Transverse colon (tissue), 4 donors: ENCODE measurements around the gene LSAMP. TPM values are rescaled to one million over a fixed set of nuclear protein-coding genes. Genes with fewer than 3 reads are reported as not detected.

Experiments used
- DNase-seq: peaks from one replicate; pipeline ENCODE4 v3.0.0-alpha.2; 2019
- H3K27ac ChIP-seq, 4 donors: fragments of 200-600 bp; sonication (generic); 2 replicates each; pipeline ENCODE4 v1.5.1; 2016 to 2018; ENCODE audit warnings: inconsistent platforms in 4 of 4
- H3K27me3 ChIP-seq: fragments of 200-600 bp; sonication (generic); 2 replicates; pipeline ENCODE4 v1.5.1; 2017; ENCODE audit warnings: inconsistent platforms
- H3K36me3 ChIP-seq, 4 donors: fragments of 200-600 bp; sonication (generic); 2 replicates each; pipeline ENCODE4 v1.5.1; 2017 to 2019; ENCODE audit warnings: inconsistent platforms in 4 of 4
- H3K4me1 ChIP-seq, 4 donors: fragments of 200-600 bp; sonication (generic); 2 replicates each; pipeline ENCODE4 v1.5.1; 2017 to 2020; ENCODE audit warnings: inconsistent platforms in 4 of 4
- H3K4me3 ChIP-seq, 4 donors: fragments of 200-600 bp; sonication (generic); 1 replicate in 1 of 4; 2 replicates in 3 of 4; pipeline versions ENCODE4 v1.5.1 to v1.6.1; 2017 to 2019; ENCODE audit warnings: inconsistent platforms in 4 of 4
- H3K9me3 ChIP-seq, 2 donors: fragments of 200-600 bp; sonication (generic); 2 replicates each; pipeline ENCODE4 v1.5.1; 2017 to 2019; ENCODE audit warnings: inconsistent platforms in 2 of 2
- CTCF ChIP-seq, 5 experiments: fragments of 200-600 bp in 3 of 5; fragments of 450-650 bp in 2 of 5; sonication (generic) in 3 of 5; IDR thresholded peaks; 1 replicate in 2 of 5; 2 replicates in 3 of 5; pipeline ENCODE4 v1.5.1; 2016 to 2017; ENCODE audit warnings: antibody characterized with exemption in 5 of 5, inconsistent platforms in 3 of 5, mild to moderate bottlenecking in 2 of 5, moderate library complexity in 1 of 5
- EP300 ChIP-seq: sonication (generic); formaldehyde crosslinking; IDR thresholded peaks from one replicate; pipeline ENCODE4 v1.6.1; 2017; ENCODE audit warnings: antibody characterized with exemption, low read depth
- POLR2A ChIP-seq: fragments of 450-650 bp; IDR thresholded peaks from one replicate; pipeline ENCODE4 v1.6.1; 2016; ENCODE audit warnings: antibody characterized with exemption, mild to moderate bottlenecking, moderate library complexity
- POLR2AphosphoS5 ChIP-seq, 3 donors: sonication (generic); formaldehyde crosslinking; IDR thresholded peaks; one replicate each; pipeline ENCODE4 v1.6.1; 2016; ENCODE audit warnings: antibody characterized with exemption in 3 of 3
- WGBS, 2 donors: methylation state at CpG; one replicate each; pipeline ENCODE4 v1.1.5; 2018; ENCODE audit warnings: low coverage in 1 of 2; 5-methylcytosine and 5-hydroxymethylcytosine counted together
- in situ Hi-C, 4 donors: fragments of 200-750 bp; cut with MboI; loops; one replicate each; pipeline versions ENCODE4 v1.15.0 to v1.15.1; 2017; ENCODE audit warnings: low sequenced_read_pairs in 3 of 4, low pct_ligation_motif_present in 1 of 4, low pct_unique_long_range_greater_than_20kb in 1 of 4
- intact Hi-C: fragments of 100-400 bp; cut with DNase I; formaldehyde crosslinking; loops from one replicate; pipeline ENCODE4 v1.15.1; 2023; ENCODE audit warnings: low total_unique reads
- total RNA-seq, 4 donors: library from RNA; depleted of rRNA; stranded (reverse); fragments of >200 nt; gene quantifications; one replicate each; pipeline ENCODE4 v1.1.0, GENCODE V29; 2016

The LSAMP gene
- total RNA-seq, 4 donors from 2014 or later: 3.4 to 8.2 (median 5.4) TPM

GRCh38 chr3:115975353-115975752 is 469.9 kb downstream of the LSAMP start:
- H3K9me3 ChIP-seq: no peaks in the 10 kb centered on the region
- in situ Hi-C loops: no loop called here
- TF ChIP-seq CTCF (IDR thresholded peaks at IDR 0.05): no peak
- TF ChIP-seq POLR2AphosphoS5 (IDR thresholded peaks at IDR 0.05): no peak
- TF ChIP-seq EP300: no peak
- no peak for TF ChIP-seq POLR2A
- H3K36me3 ChIP-seq: no peaks in the 10 kb centered on the region
- DNase-seq: no peak
- H3K4me3 ChIP-seq: no peak overlapping the region
- no peaks in the 10 kb centered on the region for H3K27me3 ChIP-seq
- H3K27ac ChIP-seq: no peak overlapping the region
- intact Hi-C loops: no loop called here
- WGBS, 2 donors: 41 to 60% methylated on average over 3 of the region's 3 CpGs
- no peaks in the 10 kb centered on the region for H3K4me1 ChIP-seq

- DNase-seq: no peak
- TF ChIP-seq POLR2A (no peak), CTCF (IDR thresholded peaks at IDR 0.05) (no peak), EP300 (no peak), POLR2AphosphoS5 (IDR thresholded peaks at IDR 0.05) (no peak)
- no peak overlapping the region for H3K4me3 ChIP-seq
- no peaks in the 10 kb centered on the region for H3K4me1 ChIP-seq
- no peak overlapping the region for H3K27ac ChIP-seq
- in situ Hi-C loops: no loop called here
- H3K9me3 ChIP-seq: no peaks in the 10 kb centered on the region
- intact Hi-C loops: no loop called here
- H3K36me3 ChIP-seq: no peaks in the 10 kb centered on the region
- no peaks in the 10 kb centered on the region for H3K27me3 ChIP-seq
These were observed 470.3 kb downstream of the LSAMP start for GRCh38 chr3:115974940-115975339.

- no peak overlapping the region for H3K27ac ChIP-seq
- H3K27me3 ChIP-seq: no peaks in the 10 kb centered on the region
- in situ Hi-C loops: no loop called here
These were observed 476.4 kb downstream of the LSAMP start for GRCh38 chr3:115968871-115969270.

GRCh38 chr3:115961380-115961779 is 483.9 kb downstream of the LSAMP start:
- WGBS, 2 donors: 76 to 85% methylated on average over 2 to 4 of the region's 4 CpGs
- intact Hi-C loops: no loop called here
- Histone ChIP-seq H3K36me3 (no peaks in the 10 kb centered on the region), H3K27me3 (no peaks in the 10 kb centered on the region), H3K9me3 (no peaks in the 10 kb centered on the region), H3K27ac (no peak overlapping the region), H3K4me1 (no peaks in the 10 kb centered on the region), H3K4me3 (no peak overlapping the region)
- DNase-seq: no peak
- TF ChIP-seq POLR2AphosphoS5 (IDR thresholded peaks at IDR 0.05) (no peak), CTCF (IDR thresholded peaks at IDR 0.05) (no peak), POLR2A (no peak), EP300 (no peak)
- in situ Hi-C loops: no loop called here

More at GRCh38 chr3:115968871-115969270, 476.4 kb downstream of the LSAMP start:
- Histone ChIP-seq H3K9me3 (no peaks in the 10 kb centered on the region), H3K4me1 (no peaks in the 10 kb centered on the region), H3K36me3 (no peaks in the 10 kb centered on the region), H3K4me3 (no peak overlapping the region)
- intact Hi-C loops: no loop called here
- 83 to 93% methylated on average over 4 of the region's 4 CpGs for WGBS, 2 donors
- TF ChIP-seq CTCF (IDR thresholded peaks at IDR 0.05) (no peak), POLR2AphosphoS5 (IDR thresholded peaks at IDR 0.05) (no peak), POLR2A (no peak), EP300 (no peak)
- no peak for DNase-seq
